ENCODE results near the gene WFDC2.
A peak's percentile ranks its signal among the peaks of the same experiment; 100 is the strongest.

WFDC2 gene

DNA sequence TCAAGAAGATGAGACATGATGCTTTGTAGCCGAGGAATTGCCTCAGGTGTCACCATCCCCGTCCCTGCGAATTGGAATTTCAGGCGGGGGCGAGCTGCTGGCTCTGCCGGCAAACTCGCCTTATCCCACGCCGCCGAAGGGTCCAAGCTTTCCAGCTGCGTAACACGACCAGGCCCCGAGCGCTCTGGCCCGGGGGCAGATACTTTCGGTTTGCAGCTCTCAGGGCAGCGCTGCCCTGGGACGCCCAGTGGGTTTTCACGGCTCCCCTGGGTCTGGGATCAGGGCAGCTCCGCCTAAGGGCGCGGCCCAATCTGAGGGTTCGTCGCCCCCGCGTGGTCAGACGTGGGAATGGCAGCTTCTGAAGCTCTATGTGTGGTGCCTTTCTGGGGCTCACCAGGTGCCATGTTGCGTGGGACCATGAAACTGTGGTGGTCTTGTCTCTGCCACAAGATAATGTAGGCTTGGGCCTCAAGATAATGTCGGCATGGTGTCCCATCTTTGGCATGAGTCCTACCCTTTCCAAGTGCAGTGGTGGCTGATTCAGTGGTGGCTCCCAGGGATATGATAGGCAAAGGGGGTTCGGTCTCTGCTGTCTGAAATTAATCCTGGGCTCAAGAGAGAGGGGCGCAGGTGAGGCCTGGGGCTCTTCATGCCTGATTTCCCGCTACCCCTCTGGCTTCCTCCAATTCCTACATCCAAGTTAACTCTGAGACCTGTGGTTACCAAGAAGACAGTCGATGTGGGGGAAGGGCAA lies 32.6 kb upstream of the WFDC2 start:
- intact Hi-C loops (cut with DNase I; ENCODE audit: low total_unique reads) = loop anchor here (5.0 kb wide), 1 partner anchor 120 kb away; no protein-coding TSS in a partner anchor
- Histone ChIP-seq H3K4me3 (peak overlapping the region; percentile 55 to 61), H3K9me3 (no peaks in the 10 kb centered on the region), H3K4me1 (peaks cover 0 to 13% (median 0%) of the 10 kb centered on the region in 4 donors), H3K36me3 (no peaks in the 10 kb centered on the region), H3K27ac (peak overlapping the region; percentile 82 to 86), H3K27me3 (no peaks in the 10 kb centered on the region)
- peak; percentile 89 to 94 for DNase-seq
- TF ChIP-seq, protein P1, sequence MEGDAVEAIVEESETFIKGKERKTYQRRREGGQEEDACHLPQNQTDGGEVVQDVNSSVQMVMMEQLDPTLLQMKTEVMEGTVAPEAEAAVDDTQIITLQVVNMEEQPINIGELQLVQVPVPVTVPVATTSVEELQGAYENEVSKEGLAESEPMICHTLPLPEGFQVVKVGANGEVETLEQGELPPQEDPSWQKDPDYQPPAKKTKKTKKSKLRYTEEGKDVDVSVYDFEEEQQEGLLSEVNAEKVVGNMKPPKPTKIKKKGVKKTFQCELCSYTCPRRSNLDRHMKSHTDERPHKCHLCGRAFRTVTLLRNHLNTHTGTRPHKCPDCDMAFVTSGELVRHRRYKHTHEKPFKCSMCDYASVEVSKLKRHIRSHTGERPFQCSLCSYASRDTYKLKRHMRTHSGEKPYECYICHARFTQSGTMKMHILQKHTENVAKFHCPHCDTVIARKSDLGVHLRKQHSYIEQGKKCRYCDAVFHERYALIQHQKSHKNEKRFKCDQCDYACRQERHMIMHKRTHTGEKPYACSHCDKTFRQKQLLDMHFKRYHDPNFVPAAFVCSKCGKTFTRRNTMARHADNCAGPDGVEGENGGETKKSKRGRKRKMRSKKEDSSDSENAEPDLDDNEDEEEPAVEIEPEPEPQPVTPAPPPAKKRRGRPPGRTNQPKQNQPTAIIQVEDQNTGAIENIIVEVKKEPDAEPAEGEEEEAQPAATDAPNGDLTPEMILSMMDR (IDR thresholded peaks at IDR 0.05) = peak; percentile 90 to 96

DNA sequence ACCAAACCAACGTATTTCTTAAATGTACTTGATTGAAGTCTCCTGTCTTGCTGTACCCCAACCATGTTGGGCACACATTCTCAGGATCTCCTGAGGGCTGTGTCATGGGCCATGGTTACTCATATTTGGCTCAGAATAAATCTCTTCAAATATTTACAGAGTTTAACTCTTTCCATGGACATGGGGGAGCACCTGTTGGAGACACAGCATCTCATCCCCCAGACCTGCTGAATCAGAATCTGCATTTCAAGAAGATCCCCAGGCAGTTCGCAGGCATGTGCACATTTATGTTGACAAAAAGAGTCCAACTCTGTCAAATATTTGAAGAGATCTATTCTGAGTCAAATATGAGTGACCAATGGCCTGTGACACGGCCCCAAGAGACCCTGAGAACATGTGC lies 29.1 kb upstream of the WFDC2 start:
- Histone ChIP-seq H3K4me3 (no peak overlapping the region), H3K27ac (no peak overlapping the region), H3K4me1 (peaks cover 0 to 6% (median 0%) of the 10 kb centered on the region in 4 donors), H3K36me3 (no peaks in the 10 kb centered on the region), H3K9me3 (no peaks in the 10 kb centered on the region), H3K27me3 (peaks cover 0 to 2% of the 10 kb centered on the region in 2 donors)
- no peak for DNase-seq
- TF ChIP-seq, protein P1 (IDR thresholded peaks at IDR 0.05) = no peak
- intact Hi-C loops (cut with DNase I; ENCODE audit: low total_unique reads) = loop anchor here (10.0 kb wide), 1 partner anchor 334 kb away; no protein-coding TSS in a partner anchor

DNA sequence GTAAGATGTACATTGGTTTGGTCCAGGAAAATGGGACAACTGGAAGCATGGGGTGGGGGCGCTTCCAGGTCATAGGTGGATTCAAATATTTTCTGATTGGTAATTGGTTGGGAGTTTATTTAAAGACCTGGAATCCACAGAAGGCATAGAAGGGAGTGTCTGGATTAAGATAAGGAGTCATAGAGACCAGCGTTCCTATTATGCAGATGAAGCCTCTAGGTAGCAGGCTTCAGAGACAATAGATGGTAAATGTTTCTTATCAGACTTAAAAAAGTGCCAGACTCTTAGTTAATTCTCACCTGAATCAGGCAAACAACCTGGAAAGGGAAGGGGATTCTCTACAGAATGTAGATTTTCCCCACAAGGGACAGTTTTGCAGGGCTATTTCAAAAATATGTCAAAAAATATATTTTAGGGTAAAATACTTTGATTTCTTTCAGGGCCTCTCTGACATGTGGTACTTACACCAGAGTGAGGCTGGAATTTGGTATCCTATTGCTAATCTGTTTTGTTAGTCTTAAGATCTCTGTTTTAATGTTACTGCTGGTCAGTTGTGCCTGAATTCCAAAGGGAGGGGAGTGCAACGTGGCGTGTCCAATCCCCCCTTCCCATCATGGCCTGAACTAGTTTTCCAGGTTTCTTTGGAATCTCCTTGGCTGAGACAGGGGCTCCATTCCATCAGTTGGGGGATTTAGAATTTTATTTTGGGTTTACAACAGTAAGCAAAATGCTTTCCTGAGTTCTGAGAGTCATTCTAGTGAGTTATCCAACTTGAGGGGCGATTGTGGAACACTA lies 28.5 kb upstream of the WFDC2 start:
- no peaks in the 10 kb centered on the region for H3K9me3 ChIP-seq
- H3K27me3 ChIP-seq = peaks cover 0 to 2% of the 10 kb centered on the region in 2 donors
- no peak overlapping the region for H3K27ac ChIP-seq
- no peak overlapping the region for H3K4me3 ChIP-seq
- DNase-seq = no peak
- H3K36me3 ChIP-seq = no peaks in the 10 kb centered on the region
- intact Hi-C loops (cut with DNase I; ENCODE audit: low total_unique reads) = loop anchor here (10.0 kb wide), 1 partner anchor 334 kb away; no protein-coding TSS in a partner anchor
- TF ChIP-seq, protein P1 (IDR thresholded peaks at IDR 0.05) = no peak
- H3K4me1 ChIP-seq = peaks cover 0 to 5% (median 0%) of the 10 kb centered on the region in 4 donors

DNA sequence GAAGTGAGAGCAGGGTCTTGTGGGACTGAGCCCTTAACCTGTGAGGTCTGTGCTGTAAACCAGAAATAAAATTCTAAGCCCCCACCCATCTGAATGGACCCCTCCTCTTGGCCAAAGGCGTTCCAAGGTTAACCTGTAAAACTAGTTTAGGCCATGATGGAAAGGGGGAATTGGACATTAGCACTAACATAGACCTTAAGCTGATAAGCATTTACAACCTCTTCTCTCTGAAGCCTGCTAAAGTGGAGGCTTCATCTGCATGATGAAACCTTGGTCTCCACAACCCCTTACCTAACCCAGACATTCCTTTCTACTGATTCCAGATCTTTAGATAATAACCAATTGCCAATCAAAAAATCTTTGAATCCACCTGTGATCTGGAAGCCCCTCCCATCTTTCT lies 27.8 kb upstream of the WFDC2 start:
- DNase-seq = no peak
- no peaks in the 10 kb centered on the region for H3K9me3 ChIP-seq
- no peaks in the 10 kb centered on the region for H3K4me1 ChIP-seq
- H3K27me3 ChIP-seq = peaks cover 0 to 2% of the 10 kb centered on the region in 2 donors
- TF ChIP-seq, protein P1 (IDR thresholded peaks at IDR 0.05) = no peak
- H3K36me3 ChIP-seq = no peaks in the 10 kb centered on the region
- no peak overlapping the region for H3K27ac ChIP-seq
- intact Hi-C loops (cut with DNase I; ENCODE audit: low total_unique reads) = loop anchor here (10.0 kb wide), 1 partner anchor 333 kb away; no protein-coding TSS in a partner anchor
- H3K4me3 ChIP-seq = no peak overlapping the region

DNA sequence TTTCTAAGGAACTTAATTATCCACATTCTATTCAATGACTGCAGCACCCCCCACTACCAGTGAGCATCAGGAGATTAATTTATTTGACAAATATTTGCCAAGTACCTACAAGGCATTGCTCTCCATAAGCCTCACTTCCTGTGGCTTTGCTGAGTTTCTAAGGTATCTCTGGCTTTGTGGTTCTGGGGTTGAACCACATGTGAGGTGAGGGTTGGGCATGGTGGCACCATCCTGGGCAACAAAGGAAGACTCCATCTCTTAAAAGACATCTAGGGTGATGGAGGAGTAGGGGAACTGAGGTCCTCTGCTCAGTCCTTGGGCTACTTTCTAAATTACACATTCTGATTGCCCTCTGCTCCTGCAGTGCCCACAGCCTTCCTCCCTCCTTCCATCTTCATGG lies 25.5 kb upstream of the WFDC2 start:
- Histone ChIP-seq H3K27me3 (peaks cover 0 to 2% of the 10 kb centered on the region in 2 donors), H3K9me3 (no peaks in the 10 kb centered on the region), H3K4me3 (no peak overlapping the region), H3K36me3 (no peaks in the 10 kb centered on the region), H3K27ac (no peak overlapping the region), H3K4me1 (peaks cover 0 to 12% (median 0%) of the 10 kb centered on the region in 4 donors)
- DNase-seq = no peak
- intact Hi-C loops (cut with DNase I; ENCODE audit: low total_unique reads) = loop anchor here (10.0 kb wide), 1 partner anchor 331 kb away; no protein-coding TSS in a partner anchor
- TF ChIP-seq, protein P1 (IDR thresholded peaks at IDR 0.05) = no peak

Measured in tibial artery (tissue), 4 donors.